GM12878 (cell line): ENCODE results near the gene DCDC2.

ENCODE experiments used
- BHLHE40 ChIP-seq, 2 experiments: fragments of 450-650 bp in 1 of 2; IDR thresholded peaks; 2 replicates each; pipeline ENCODE4 v1.6.1; 2011 to 2017; ENCODE audit warnings: low read depth in 2 of 2, borderline replicate concordance in 1 of 2, improper control_type of control experiment in 1 of 2, low read length in 1 of 2, mild to moderate bottlenecking in 1 of 2
- CBX5 ChIP-seq: sonication (generic); IDR thresholded peaks from 2 replicates; pipeline ENCODE4 v1.6.1; 2016; ENCODE audit warnings: low read depth, moderate library complexity, mild to moderate bottlenecking, inconsistent platforms
- CEBPB ChIP-seq, 2 experiments: fragments of 150-350 bp in 1 of 2; IDR thresholded peaks; 2 replicates each; pipeline ENCODE4 v1.6.1; 2012 to 2014; ENCODE audit warnings: low read depth in 2 of 2, low read length in 2 of 2, borderline replicate concordance in 1 of 2, inconsistent platforms in 1 of 2
- EED ChIP-seq: sonication (generic); IDR thresholded peaks from 2 replicates; pipeline ENCODE4 v1.6.1; 2016; ENCODE audit warnings: antibody characterized with exemption, low read depth
- EGR1 ChIP-seq, 2 experiments: IDR thresholded peaks; 1 replicate in 1 of 2; 2 replicates in 1 of 2; pipeline ENCODE4 v1.6.1; 2011 to 2012; ENCODE audit warnings: low read depth in 2 of 2, low read length in 2 of 2, borderline replicate concordance in 1 of 2, mild to moderate bottlenecking in 1 of 2, moderate library complexity in 1 of 2
- IRF3 ChIP-seq: fragments of 450-650 bp; IDR thresholded peaks from 2 replicates; pipeline ENCODE4 v1.6.1; 2014; ENCODE audit warnings: mild to moderate bottlenecking
- KDM1A ChIP-seq: fragments of 200-600 bp; sonication (generic); IDR thresholded peaks from 2 replicates; pipeline ENCODE4 v1.6.1; 2016; ENCODE audit warnings: borderline replicate concordance
- POLR2A ChIP-seq: IDR thresholded peaks from 2 replicates; pipeline ENCODE4 v1.6.1; 2011; ENCODE audit warnings: low read depth, mild to moderate bottlenecking, low read length
- POLR2AphosphoS5 ChIP-seq: IDR thresholded peaks from 2 replicates; pipeline ENCODE4 v1.6.1; 2011; ENCODE audit warnings: mild to moderate bottlenecking, low read length, inconsistent platforms
- RAD21 ChIP-seq: IDR thresholded peaks from 2 replicates; pipeline ENCODE4 v1.6.1; 2011; ENCODE audit warnings: mild to moderate bottlenecking, low read depth, low read length, moderate library complexity; ENCODE audit not compliant: insufficient read depth
- TARDBP ChIP-seq: IDR thresholded peaks from 2 replicates; pipeline ENCODE4 v1.6.1; 2016; ENCODE audit warnings: borderline replicate concordance
- TF ChIP-seq, protein P1 (sequence below): IDR thresholded peaks from 2 replicates; pipeline ENCODE4 v1.6.1; 2012; ENCODE audit warnings: low read depth, low read length, improper control_type of control experiment
- TF ChIP-seq, protein P2 (sequence below): IDR thresholded peaks from 2 replicates; pipeline ENCODE4 v1.6.1; 2012; ENCODE audit warnings: mild to moderate bottlenecking, low read depth, low read length

- TF ChIP-seq POLR2A (no peak), IRF3 (no peak), BHLHE40 (IDR thresholded peaks at IDR 0.05; ENCODE audit: borderline replicate concordance in 1 of 2, low read depth in 2 of 2, low read length in 1 of 2) (no peak), RAD21 (no peak), EGR1 (IDR thresholded peaks at IDR 0.05; ENCODE audit: borderline replicate concordance in 1 of 2, low read depth in 2 of 2, low read length in 2 of 2) (no peak), EED (no peak), TARDBP (no peak), POLR2AphosphoS5 (no peak), CBX5 (no peak), KDM1A (no peak), CEBPB (IDR thresholded peaks at IDR 0.05; ENCODE audit: borderline replicate concordance in 1 of 2, low read depth in 2 of 2, low read length in 2 of 2) (no peak)
- TF ChIP-seq, protein P1, sequence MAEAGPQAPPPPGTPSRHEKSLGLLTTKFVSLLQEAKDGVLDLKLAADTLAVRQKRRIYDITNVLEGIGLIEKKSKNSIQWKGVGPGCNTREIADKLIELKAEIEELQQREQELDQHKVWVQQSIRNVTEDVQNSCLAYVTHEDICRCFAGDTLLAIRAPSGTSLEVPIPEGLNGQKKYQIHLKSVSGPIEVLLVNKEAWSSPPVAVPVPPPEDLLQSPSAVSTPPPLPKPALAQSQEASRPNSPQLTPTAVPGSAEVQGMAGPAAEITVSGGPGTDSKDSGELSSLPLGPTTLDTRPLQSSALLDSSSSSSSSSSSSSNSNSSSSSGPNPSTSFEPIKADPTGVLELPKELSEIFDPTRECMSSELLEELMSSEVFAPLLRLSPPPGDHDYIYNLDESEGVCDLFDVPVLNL: no peak
- TF ChIP-seq, protein P2, sequence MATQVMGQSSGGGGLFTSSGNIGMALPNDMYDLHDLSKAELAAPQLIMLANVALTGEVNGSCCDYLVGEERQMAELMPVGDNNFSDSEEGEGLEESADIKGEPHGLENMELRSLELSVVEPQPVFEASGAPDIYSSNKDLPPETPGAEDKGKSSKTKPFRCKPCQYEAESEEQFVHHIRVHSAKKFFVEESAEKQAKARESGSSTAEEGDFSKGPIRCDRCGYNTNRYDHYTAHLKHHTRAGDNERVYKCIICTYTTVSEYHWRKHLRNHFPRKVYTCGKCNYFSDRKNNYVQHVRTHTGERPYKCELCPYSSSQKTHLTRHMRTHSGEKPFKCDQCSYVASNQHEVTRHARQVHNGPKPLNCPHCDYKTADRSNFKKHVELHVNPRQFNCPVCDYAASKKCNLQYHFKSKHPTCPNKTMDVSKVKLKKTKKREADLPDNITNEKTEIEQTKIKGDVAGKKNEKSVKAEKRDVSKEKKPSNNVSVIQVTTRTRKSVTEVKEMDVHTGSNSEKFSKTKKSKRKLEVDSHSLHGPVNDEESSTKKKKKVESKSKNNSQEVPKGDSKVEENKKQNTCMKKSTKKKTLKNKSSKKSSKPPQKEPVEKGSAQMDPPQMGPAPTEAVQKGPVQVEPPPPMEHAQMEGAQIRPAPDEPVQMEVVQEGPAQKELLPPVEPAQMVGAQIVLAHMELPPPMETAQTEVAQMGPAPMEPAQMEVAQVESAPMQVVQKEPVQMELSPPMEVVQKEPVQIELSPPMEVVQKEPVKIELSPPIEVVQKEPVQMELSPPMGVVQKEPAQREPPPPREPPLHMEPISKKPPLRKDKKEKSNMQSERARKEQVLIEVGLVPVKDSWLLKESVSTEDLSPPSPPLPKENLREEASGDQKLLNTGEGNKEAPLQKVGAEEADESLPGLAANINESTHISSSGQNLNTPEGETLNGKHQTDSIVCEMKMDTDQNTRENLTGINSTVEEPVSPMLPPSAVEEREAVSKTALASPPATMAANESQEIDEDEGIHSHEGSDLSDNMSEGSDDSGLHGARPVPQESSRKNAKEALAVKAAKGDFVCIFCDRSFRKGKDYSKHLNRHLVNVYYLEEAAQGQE: no peak
These were observed 45.6 kb upstream of the DCDC2 start for GRCh38 chr6:24403501-24403824.
